Measurements from ENCODE around the gene RPTOR. TPM values are rescaled to one million over a fixed set of nuclear protein-coding genes. Genes with fewer than 3 reads are reported as not detected.

RPTOR gene
- total and polyA plus RNA-seq, 4 experiments from 2014 or later, result 2.4 to 51.8 (median 29.6) TPM

DNA sequence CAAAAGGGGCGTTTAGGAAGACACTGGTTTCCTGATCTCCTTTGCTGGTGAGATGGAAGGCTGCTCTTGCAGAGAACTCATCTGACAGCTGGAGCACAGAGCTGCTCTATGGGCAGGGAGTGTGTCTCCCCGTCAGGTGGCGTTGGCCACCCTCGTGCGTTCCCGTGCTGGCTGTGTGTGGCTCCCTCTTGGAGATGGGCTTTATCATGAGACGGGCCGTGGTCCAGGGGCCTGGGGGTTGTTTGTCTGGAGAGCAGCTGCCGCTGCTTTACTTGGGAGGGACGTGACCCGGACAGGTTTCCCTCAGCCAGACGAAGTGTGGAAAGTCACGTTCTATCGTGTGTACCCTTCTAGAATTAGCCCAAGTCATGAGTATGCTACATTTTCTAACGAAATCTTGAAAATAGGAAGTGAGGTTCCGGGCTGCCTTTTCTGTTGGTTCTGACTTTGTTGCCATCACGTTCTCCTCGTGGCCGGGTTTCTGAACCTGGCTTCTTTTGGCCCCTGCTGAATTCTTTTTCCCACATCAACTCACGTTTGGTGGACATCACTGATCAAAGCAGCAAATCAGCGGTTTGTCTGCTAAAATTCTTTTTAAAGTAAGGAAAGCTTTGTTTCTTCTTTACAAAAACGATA lies 341.4 kb downstream of the RPTOR start:
- Mint-ChIP-seq H3K27ac (peak overlapping the region in 3 of 7 donors; percentile 23 to 64 (median 58)), H3K36me3 (peaks cover 30 to 40% of the 10 kb centered on the region in 2 donors)

GRCh38 chr17:80886641-80887573 lies 342.3 kb downstream of the RPTOR start:
- Mint-ChIP-seq H3K4me3 (no peak overlapping the region), H3K9me3 (peaks cover 0 to 4% (median 0%) of the 10 kb centered on the region in 8 donors), H3K27me3 (no peaks in the 10 kb centered on the region), H3K36me3 (peaks cover 28 to 40% of the 10 kb centered on the region in 2 donors), H3K27ac (peak overlapping the region in 3 of 7 donors; percentile 17 to 58 (median 48)), H3K4me1 (peaks cover 21 to 41% (median 30%) of the 10 kb centered on the region in 4 donors)
- DNase-seq, result peak in 1 of 5 donors; percentile 34
- Histone ChIP-seq H3K4me1 (ENCODE audit: insufficient read depth, low read length) (peaks cover 31% of the 10 kb centered on the region), H3K4me3 (ENCODE audit: low read length in 2 of 2) (no peak overlapping the region), H3K27me3 (ENCODE audit: insufficient read depth, low read length) (no peaks in the 10 kb centered on the region), H3K9me3 (ENCODE audit: control insufficient read depth in 1 of 2, low read length in 2 of 2) (no peaks in the 10 kb centered on the region), H3K36me3 (ENCODE audit: insufficient read depth, low read length) (peaks cover 20% of the 10 kb centered on the region), H3K27ac (ENCODE audit: low read depth, low read length) (no peak overlapping the region)
- intact Hi-C loops (cut with micrococcal nuclease), result no loop called here
- ChIA-PET CTCF (ENCODE audit: partially characterized antibody) (interaction anchor here (0.6 to 1.0 kb wide), 2 partner anchors 13 to 728 kb away, joined by 3 read pairs; no protein-coding TSS in a partner anchor), POLR2A (ENCODE audit: partially characterized antibody) (no interaction called here)

More for the DNA sequence above, 341.4 kb downstream of the RPTOR start:
- ChIA-PET CTCF (ENCODE audit: partially characterized antibody) (interaction anchor here (1.0 kb wide), 1 partner anchor 13 kb away, joined by 3 read pairs; no protein-coding TSS in a partner anchor), POLR2A (ENCODE audit: partially characterized antibody) (no interaction called here)
- Histone ChIP-seq H3K4me1 (ENCODE audit: insufficient read depth, low read length) (peaks cover 22% of the 10 kb centered on the region), H3K4me3 (ENCODE audit: low read length in 2 of 2) (no peak overlapping the region), H3K27ac (ENCODE audit: low read depth, low read length) (no peak overlapping the region), H3K9me3 (ENCODE audit: control insufficient read depth in 1 of 2, low read length in 2 of 2) (no peaks in the 10 kb centered on the region), H3K27me3 (ENCODE audit: insufficient read depth, low read length) (no peaks in the 10 kb centered on the region), H3K36me3 (ENCODE audit: insufficient read depth, low read length) (peaks cover 20% of the 10 kb centered on the region)
- H3K9me3 Mint-ChIP-seq, result peaks cover 0 to 4% (median 0%) of the 10 kb centered on the region in 8 donors
- intact Hi-C loops (cut with micrococcal nuclease), result no loop called here
- H3K4me1 Mint-ChIP-seq, result peaks cover 13 to 33% (median 24%) of the 10 kb centered on the region in 4 donors
- no peak overlapping the region for H3K4me3 Mint-ChIP-seq
- no peaks in the 10 kb centered on the region for H3K27me3 Mint-ChIP-seq
- no peak for DNase-seq

GRCh38 chr17:80887639-80888175 lies 343.1 kb downstream of the RPTOR start:
- CTCF ChIA-PET (ENCODE audit: partially characterized antibody), result interaction anchor here (0.6 to 2.5 kb wide), 2 partner anchors 11 to 727 kb away, joined by 3 to 9 read pairs; no protein-coding TSS in a partner anchor
- Mint-ChIP-seq H3K9me3 (peaks cover 0 to 3% (median 0%) of the 10 kb centered on the region in 8 donors), H3K27me3 (no peaks in the 10 kb centered on the region), H3K4me3 (no peak overlapping the region), H3K27ac (peak overlapping the region in 3 of 7 donors; percentile 67 to 95 (median 84)), H3K36me3 (peaks cover 20 to 38% of the 10 kb centered on the region in 2 donors), H3K4me1 (peaks cover 26 to 49% (median 34%) of the 10 kb centered on the region in 4 donors)
- POLR2A ChIA-PET (ENCODE audit: partially characterized antibody), result no interaction called here
- Histone ChIP-seq H3K36me3 (ENCODE audit: insufficient read depth, low read length) (peaks cover 20% of the 10 kb centered on the region), H3K4me3 (ENCODE audit: low read length in 2 of 2) (no peak overlapping the region), H3K27ac (ENCODE audit: low read depth, low read length) (no peak overlapping the region), H3K4me1 (ENCODE audit: insufficient read depth, low read length) (peaks cover 39% of the 10 kb centered on the region), H3K27me3 (ENCODE audit: insufficient read depth, low read length) (no peaks in the 10 kb centered on the region), H3K9me3 (ENCODE audit: control insufficient read depth in 1 of 2, low read length in 2 of 2) (no peaks in the 10 kb centered on the region)
- no peak for DNase-seq
- intact Hi-C loops (cut with micrococcal nuclease), result no loop called here

GRCh38 chr17:80888276-80889160 lies 343.9 kb downstream of the RPTOR start:
- peak in 1 of 5 donors; percentile 30 for DNase-seq
- H3K4me3 Mint-ChIP-seq, result peak overlapping the region in 4 of 8 donors; percentile 36 to 72 (median 64)
- H3K4me1 ChIP-seq (ENCODE audit: insufficient read depth, low read length), result peaks cover 47% of the 10 kb centered on the region
- no peaks in the 10 kb centered on the region for H3K9me3 ChIP-seq (ENCODE audit: control insufficient read depth in 1 of 2, low read length in 2 of 2)
- H3K27ac ChIP-seq (ENCODE audit: low read depth, low read length), result peak overlapping the region; percentile 85
- H3K4me1 Mint-ChIP-seq, result peaks cover 30 to 57% (median 40%) of the 10 kb centered on the region in 4 donors
- H3K4me3 ChIP-seq (ENCODE audit: low read length in 2 of 2), result no peak overlapping the region
- ChIA-PET POLR2A (ENCODE audit: partially characterized antibody) (interaction anchor here (0.8 to 1.7 kb wide), 5 partner anchors 11 to 434 kb away, joined by 3 to 10 read pairs (median 5); no protein-coding TSS in a partner anchor), CTCF (ENCODE audit: partially characterized antibody) (interaction anchor here (2.5 kb wide), 1 partner anchor 10 kb away, joined by 9 read pairs; no protein-coding TSS in a partner anchor)
- peaks cover 17 to 39% of the 10 kb centered on the region in 2 donors for H3K36me3 Mint-ChIP-seq
- H3K27me3 ChIP-seq (ENCODE audit: insufficient read depth, low read length), result no peaks in the 10 kb centered on the region
- H3K9me3 Mint-ChIP-seq, result peaks cover 0 to 3% (median 0%) of the 10 kb centered on the region in 8 donors
- intact Hi-C loops (cut with micrococcal nuclease), result no loop called here
- H3K36me3 ChIP-seq (ENCODE audit: insufficient read depth, low read length), result peaks cover 17% of the 10 kb centered on the region
- peak overlapping the region; percentile 69 to 95 (median 92) for H3K27ac Mint-ChIP-seq
- H3K27me3 Mint-ChIP-seq, result no peaks in the 10 kb centered on the region

DNA sequence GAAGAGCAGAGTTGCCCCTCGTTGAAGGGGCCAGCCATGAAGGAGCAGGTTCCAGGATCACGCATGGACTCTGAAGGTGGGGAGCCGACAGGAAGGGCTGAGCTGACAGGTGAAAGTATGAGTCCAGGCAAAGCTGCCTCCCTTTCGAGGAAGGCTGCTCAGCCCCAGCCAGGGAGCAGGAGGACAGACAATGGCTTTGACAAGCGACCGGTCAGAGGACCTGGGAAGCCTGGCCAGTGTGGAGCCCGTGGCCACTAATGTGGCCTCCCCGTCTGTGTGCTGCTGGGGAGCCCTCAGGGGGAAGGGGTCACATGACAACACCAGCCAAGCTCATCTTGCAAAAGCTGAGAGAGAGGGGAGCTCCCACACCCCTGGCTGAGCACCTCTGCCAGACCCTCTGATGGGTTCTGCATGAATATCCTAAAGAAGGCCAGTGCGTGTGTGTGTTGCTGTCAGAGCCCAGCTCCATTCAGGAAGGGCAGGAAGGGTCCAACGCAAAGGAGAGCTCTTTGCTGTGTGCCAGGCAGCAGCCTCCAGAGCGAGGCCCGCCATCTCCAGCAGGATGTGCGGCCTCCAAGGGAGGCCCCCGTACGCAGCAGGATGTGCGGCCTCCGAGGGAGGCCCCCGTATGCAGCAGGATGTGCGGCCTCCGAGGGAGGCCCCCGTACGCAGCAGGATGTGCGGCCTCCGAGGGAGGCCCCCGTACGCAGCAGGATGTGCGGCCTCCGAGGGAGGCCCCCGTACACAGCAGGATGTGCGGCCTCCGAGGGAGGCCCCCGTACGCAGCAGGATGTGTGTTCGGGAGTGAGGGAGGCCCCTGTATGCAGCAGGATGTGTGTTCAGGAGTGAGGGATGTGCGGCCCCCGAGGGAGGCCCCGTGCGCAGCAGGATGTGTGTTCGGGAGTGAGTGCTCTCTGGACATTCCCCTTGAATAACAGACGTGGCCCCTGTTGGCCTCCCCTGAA lies 344.9 kb downstream of the RPTOR start:
- intact Hi-C loops (cut with micrococcal nuclease), result loop anchor here (2.0 to 10.0 kb wide), 3 partner anchors 49 to 225 kb away; no protein-coding TSS in a partner anchor
- Mint-ChIP-seq H3K27ac (peak overlapping the region; percentile 93 to 97 (median 95)), H3K9me3 (peaks cover 0 to 3% (median 0%) of the 10 kb centered on the region in 8 donors), H3K4me1 (peaks cover 31 to 67% (median 43%) of the 10 kb centered on the region in 4 donors), H3K4me3 (peak overlapping the region in 7 of 8 donors; percentile 45 to 92 (median 80)), H3K27me3 (no peaks in the 10 kb centered on the region), H3K36me3 (peaks cover 24 to 42% of the 10 kb centered on the region in 2 donors)
- Histone ChIP-seq H3K9me3 (ENCODE audit: control insufficient read depth in 1 of 2, low read length in 2 of 2) (no peaks in the 10 kb centered on the region), H3K27ac (ENCODE audit: low read depth, low read length) (peak overlapping the region; percentile 85), H3K36me3 (ENCODE audit: insufficient read depth, low read length) (peaks cover 11% of the 10 kb centered on the region), H3K4me1 (ENCODE audit: insufficient read depth, low read length) (peaks cover 50% of the 10 kb centered on the region), H3K4me3 (ENCODE audit: low read length in 2 of 2) (no peak overlapping the region), H3K27me3 (ENCODE audit: insufficient read depth, low read length) (no peaks in the 10 kb centered on the region)
- ChIA-PET POLR2A (ENCODE audit: partially characterized antibody) (interaction anchor here (0.6 to 1.7 kb wide), 14 partner anchors 8 to 435 kb away, joined by 3 to 10 read pairs (median 4); no protein-coding TSS in a partner anchor), CTCF (ENCODE audit: partially characterized antibody) (interaction anchor here (1.0 to 2.5 kb wide), 3 partner anchors 8 to 11 kb away, joined by 3 to 9 read pairs (median 3); no protein-coding TSS in a partner anchor)
- DNase-seq, result peak; percentile 30 to 53 (median 41)

Measured in CD4-positive, alpha-beta memory T cell (primary cell).